ENCODE data around the gene HS3ST3B1.
A peak's percentile ranks its signal among the peaks of the same experiment; 100 is the strongest.

Gene HS3ST3B1

DNA sequence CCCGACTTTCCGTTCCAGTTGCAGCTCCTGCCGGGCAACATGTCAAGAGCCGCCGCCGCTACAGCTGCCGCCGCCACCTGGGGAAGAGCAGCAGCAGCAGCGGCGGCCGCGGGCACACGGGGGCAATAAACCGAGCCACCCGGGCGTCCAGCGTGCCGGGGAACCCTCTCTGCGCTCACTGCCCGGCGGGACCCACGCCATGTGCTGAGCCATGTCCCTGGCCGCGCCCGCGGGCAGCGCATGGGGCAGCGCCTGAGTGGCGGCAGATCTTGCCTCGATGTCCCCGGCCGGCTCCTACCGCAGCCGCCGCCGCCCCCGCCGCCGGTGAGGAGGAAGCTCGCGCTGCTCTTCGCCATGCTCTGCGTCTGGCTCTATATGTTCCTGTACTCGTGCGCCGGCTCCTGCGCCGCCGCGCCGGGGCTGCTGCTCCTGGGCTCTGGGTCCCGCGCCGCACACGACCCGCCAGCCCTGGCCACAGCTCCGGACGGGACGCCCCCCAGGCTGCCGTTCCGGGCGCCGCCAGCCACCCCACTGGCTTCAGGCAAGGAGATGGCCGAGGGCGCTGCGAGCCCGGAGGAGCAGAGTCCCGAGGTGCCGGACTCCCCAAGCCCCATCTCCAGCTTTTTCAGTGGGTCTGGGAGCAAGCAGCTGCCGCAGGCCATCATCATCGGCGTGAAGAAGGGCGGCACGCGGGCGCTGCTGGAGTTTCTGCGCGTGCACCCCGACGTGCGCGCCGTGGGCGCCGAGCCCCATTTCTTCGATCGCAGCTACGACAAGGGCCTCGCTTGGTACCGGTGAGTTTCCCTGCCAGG is 604 bp downstream of the HS3ST3B1 start:
- Histone ChIP-seq H4K20me1 (ENCODE audit: control insufficient read depth, insufficient read depth, low read depth, low read length) (no peaks in the 10 kb centered on the region), H3K27me3 (ENCODE audit: control insufficient read depth, low read length) (no peaks in the 10 kb centered on the region), H3K36me3 (ENCODE audit: control insufficient read depth, low read length) (no peaks in the 10 kb centered on the region), H3K4me1 (ENCODE audit: control insufficient read depth, low read length) (no peaks in the 10 kb centered on the region), H3F3A (ENCODE audit: control insufficient read depth, insufficient read depth) (no peaks in the 10 kb centered on the region), H3K9me2 (replicated peaks; ENCODE audit: control insufficient read depth, low read length) (no peaks in the 10 kb centered on the region), H3K27ac (ENCODE audit: low read depth, low read length) (no peak overlapping the region), H3K79me2 (ENCODE audit: control insufficient read depth, low read length) (no peaks in the 10 kb centered on the region), H3K9me3 (ENCODE audit: control insufficient read depth, insufficient read depth, low read length) (peaks cover 8% of the 10 kb centered on the region), H3K4me3 (ENCODE audit: low read length) (no peak overlapping the region), H3K4me2 (ENCODE audit: low read length) (no peak overlapping the region)
- TF ChIP-seq EZH2phosphoT487 (IDR thresholded peaks at IDR 0.05; ENCODE audit: borderline replicate concordance, low read length) = no peak
- TF ChIP-seq, protein P1, sequence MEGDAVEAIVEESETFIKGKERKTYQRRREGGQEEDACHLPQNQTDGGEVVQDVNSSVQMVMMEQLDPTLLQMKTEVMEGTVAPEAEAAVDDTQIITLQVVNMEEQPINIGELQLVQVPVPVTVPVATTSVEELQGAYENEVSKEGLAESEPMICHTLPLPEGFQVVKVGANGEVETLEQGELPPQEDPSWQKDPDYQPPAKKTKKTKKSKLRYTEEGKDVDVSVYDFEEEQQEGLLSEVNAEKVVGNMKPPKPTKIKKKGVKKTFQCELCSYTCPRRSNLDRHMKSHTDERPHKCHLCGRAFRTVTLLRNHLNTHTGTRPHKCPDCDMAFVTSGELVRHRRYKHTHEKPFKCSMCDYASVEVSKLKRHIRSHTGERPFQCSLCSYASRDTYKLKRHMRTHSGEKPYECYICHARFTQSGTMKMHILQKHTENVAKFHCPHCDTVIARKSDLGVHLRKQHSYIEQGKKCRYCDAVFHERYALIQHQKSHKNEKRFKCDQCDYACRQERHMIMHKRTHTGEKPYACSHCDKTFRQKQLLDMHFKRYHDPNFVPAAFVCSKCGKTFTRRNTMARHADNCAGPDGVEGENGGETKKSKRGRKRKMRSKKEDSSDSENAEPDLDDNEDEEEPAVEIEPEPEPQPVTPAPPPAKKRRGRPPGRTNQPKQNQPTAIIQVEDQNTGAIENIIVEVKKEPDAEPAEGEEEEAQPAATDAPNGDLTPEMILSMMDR (IDR thresholded peaks at IDR 0.05; ENCODE audit: low read depth, low read length, poor library complexity, severe bottlenecking) = no peak

DNA sequence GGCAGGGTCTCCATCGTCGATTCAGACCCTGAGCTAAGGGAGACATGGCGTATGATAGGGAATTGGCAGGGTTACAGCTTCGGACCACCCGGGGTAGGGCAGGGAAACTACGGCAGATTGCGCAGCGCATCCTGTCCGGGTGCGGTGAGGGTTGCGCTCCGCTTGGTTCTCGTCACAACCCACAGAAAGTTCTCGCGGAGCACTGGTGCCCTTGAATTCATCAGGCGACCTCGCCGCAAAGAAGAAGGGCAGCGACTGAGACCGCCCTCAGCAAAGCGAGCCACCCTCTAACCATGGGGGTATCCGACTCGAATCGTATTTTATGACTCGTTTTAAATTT is 1.2 kb downstream of the HS3ST3B1 start:
- Histone ChIP-seq H3F3A (ENCODE audit: control insufficient read depth, insufficient read depth) (no peaks in the 10 kb centered on the region), H3K36me3 (ENCODE audit: control insufficient read depth, low read length) (no peaks in the 10 kb centered on the region), H3K4me1 (ENCODE audit: control insufficient read depth, low read length) (no peaks in the 10 kb centered on the region), H3K9me2 (replicated peaks; ENCODE audit: control insufficient read depth, low read length) (no peaks in the 10 kb centered on the region), H4K20me1 (ENCODE audit: control insufficient read depth, insufficient read depth, low read depth, low read length) (no peaks in the 10 kb centered on the region), H3K27ac (ENCODE audit: low read depth, low read length) (no peak overlapping the region), H3K27me3 (ENCODE audit: control insufficient read depth, low read length) (no peaks in the 10 kb centered on the region), H3K4me2 (ENCODE audit: low read length) (no peak overlapping the region), H3K4me3 (ENCODE audit: low read length) (no peak overlapping the region), H3K79me2 (ENCODE audit: control insufficient read depth, low read length) (no peaks in the 10 kb centered on the region), H3K9me3 (ENCODE audit: control insufficient read depth, insufficient read depth, low read length) (peaks cover 8% of the 10 kb centered on the region)
- TF ChIP-seq, protein P1 (IDR thresholded peaks at IDR 0.05; ENCODE audit: low read depth, low read length, poor library complexity, severe bottlenecking) = no peak
- no peak for TF ChIP-seq EZH2phosphoT487 (IDR thresholded peaks at IDR 0.05; ENCODE audit: borderline replicate concordance, low read length)

DNA sequence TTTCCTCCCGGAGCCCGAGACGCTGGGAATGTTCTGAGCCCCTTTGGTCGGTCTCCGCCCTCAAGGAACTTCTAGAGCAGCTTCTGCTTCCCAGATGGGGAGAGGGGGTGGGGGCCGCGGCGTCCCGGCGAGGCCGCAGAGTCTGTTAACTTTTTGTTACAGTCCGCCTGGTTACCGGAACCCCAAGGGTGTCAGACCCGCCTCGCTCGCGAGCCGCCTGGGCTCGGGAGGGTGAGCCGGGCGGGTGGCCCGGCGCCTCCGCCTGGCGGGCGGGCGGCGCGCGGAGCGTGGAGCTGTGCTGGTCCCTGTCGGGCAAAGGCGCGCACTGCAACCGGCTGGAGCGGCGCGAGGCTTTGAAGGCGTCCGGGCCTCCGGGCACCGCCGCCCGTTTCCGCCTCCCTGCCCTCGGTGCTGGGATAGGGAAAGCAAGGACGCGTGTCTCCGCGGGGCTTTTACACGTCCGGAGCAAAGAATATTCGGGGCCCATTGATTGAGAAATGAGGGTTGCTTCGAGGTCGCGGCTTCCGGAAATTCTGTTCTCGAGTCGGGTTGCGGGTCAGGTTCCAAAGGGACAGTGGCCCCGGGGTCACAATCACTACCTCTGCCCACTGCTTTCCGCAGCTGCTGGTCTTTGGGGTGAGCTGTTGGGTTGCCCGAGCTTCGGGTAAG is 1.7 kb downstream of the HS3ST3B1 start:
- Histone ChIP-seq H3K4me3 (ENCODE audit: low read length) (no peak overlapping the region), H3K27ac (ENCODE audit: low read depth, low read length) (no peak overlapping the region), H3K36me3 (ENCODE audit: control insufficient read depth, low read length) (no peaks in the 10 kb centered on the region), H3K79me2 (ENCODE audit: control insufficient read depth, low read length) (no peaks in the 10 kb centered on the region), H3K9me2 (replicated peaks; ENCODE audit: control insufficient read depth, low read length) (no peaks in the 10 kb centered on the region), H3K4me1 (ENCODE audit: control insufficient read depth, low read length) (no peaks in the 10 kb centered on the region), H3K27me3 (ENCODE audit: control insufficient read depth, low read length) (no peaks in the 10 kb centered on the region), H3F3A (ENCODE audit: control insufficient read depth, insufficient read depth) (no peaks in the 10 kb centered on the region), H4K20me1 (ENCODE audit: control insufficient read depth, insufficient read depth, low read depth, low read length) (no peaks in the 10 kb centered on the region), H3K4me2 (ENCODE audit: low read length) (no peak overlapping the region), H3K9me3 (ENCODE audit: control insufficient read depth, insufficient read depth, low read length) (peaks cover 7% of the 10 kb centered on the region)
- no peak for TF ChIP-seq EZH2phosphoT487 (IDR thresholded peaks at IDR 0.05; ENCODE audit: borderline replicate concordance, low read length)
- TF ChIP-seq, protein P1 (IDR thresholded peaks at IDR 0.05; ENCODE audit: low read depth, low read length, poor library complexity, severe bottlenecking) = peak; percentile 40
